Measurements from ENCODE around the gene ERGIC1. TPM values are rescaled to one million over a fixed set of nuclear protein-coding genes. Genes with fewer than 3 reads are reported as not detected.
A peak's percentile ranks its signal among the peaks of the same experiment; 100 is the strongest.

The ERGIC1 gene
- total RNA-seq, 8 experiments from 2014 or later = 31.7 to 98.4 (median 57.7) TPM

DNA sequence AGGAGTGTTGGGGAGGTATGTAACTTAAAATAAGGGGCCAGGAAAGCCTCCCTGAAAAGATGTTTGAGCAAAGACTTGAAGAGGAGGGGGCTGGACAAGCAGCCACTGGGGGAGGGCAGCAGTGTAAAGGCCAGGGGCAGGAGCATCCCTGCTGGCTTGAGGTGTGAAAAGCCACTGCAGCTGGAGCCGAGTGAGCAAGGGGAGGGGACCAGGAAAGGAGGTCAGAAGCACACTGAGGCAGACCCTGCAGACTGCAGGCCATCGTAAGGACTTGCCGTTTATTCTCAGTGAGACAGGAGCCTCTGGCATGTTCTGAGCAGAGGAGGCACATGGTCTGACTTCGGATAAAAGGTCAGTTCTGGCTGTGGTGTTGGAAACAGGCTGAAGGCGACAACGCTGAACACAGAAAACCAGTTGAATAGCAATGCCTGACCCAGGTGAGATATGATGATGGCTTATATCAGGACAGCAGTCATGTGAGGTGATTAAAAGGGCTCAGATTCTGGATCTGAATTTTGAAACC is 10.2 kb upstream of the ERGIC1 start:
- ATAC-seq (replicated peaks in 6 of 8) = no peak
- Histone ChIP-seq H3K4me1 (replicated peaks in 1 of 2) (no peaks in the 10 kb centered on the region), H3K4me3 (no peak overlapping the region), H3K27ac (no peak overlapping the region)
- in situ Hi-C loops (cut with MboI; ENCODE audit: low pct_unique_long_range_greater_than_20kb in 2 of 9, low sequenced_read_pairs in 9 of 9, unreplicated experiment in 9 of 9) = no loop called here
- 0 to 87% (median 39%) methylated on average over 1 to 6 of the region's 6 CpGs; no CpG with 5 or more reads in 2 of the 10 experiments for WGBS, 10 experiments

DNA sequence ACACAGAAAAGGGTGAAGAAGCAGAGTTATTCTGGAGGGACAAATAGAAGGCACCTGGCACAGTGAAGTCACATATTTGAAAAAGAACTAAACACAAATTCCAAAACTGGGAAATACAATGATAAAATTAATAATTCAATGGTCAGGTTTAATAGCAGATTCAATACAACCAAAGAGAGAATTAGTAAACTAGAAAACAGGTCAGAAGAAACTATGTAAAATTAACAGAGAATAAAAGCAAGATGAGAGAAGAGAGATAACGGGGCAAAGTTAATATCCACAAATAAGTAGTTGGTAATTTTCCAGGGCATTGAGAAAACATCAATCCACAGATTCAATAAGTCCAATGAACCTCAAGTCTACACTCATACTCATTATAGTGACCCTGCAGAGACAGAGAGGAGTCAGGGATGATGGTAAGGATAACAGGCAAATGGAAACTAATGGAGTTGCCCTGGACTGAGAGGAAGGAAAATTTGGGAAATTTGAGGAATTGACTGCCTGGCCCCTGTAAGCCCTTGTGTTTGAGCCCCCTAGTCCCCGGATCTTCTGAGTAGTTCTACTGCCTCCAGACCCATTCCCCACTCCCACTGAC is 8.3 kb upstream of the ERGIC1 start:
- Histone ChIP-seq H3K4me1 (replicated peaks in 1 of 2) (no peaks in the 10 kb centered on the region), H3K27ac (no peak overlapping the region), H3K4me3 (no peak overlapping the region)
- ATAC-seq (replicated peaks in 6 of 8) = no peak
- in situ Hi-C loops (cut with MboI; ENCODE audit: low pct_unique_long_range_greater_than_20kb in 2 of 9, low sequenced_read_pairs in 9 of 9, unreplicated experiment in 9 of 9) = no loop called here
- 0 to 75% (median 45%) methylated on average over 1 to 2 of the region's 2 CpGs for WGBS, 10 experiments

DNA sequence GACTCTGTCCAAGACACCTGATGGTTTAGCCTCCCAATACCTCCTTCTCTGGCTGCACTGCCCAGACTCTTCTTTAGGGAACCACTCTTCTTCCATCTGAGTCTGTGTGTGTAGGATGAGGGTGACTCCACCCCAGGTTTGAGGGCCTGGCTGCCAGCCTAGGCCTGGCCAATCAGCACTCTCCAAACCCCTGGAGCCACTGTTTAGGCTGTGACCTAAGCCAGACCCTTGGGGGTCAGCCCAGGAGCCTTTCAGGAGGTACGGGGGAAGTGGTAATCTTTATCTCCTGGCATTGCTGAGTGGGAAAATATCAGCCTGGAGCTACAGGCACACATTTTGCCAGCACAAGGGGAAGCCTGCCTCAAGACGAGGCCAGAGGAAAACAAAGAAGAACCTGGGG is 6.2 kb upstream of the ERGIC1 start:
- WGBS, 10 experiments = 33 to 89% (median 63%) methylated on average over 1 to 2 of the region's 2 CpGs; no CpG with 5 or more reads in 3 of the 10 experiments
- no peak overlapping the region for H3K27ac ChIP-seq
- no peak for ATAC-seq (replicated peaks in 6 of 8)
- H3K4me3 ChIP-seq = no peak overlapping the region
- no peaks in the 10 kb centered on the region for H3K4me1 ChIP-seq (replicated peaks in 1 of 2)
- in situ Hi-C loops (cut with MboI; ENCODE audit: low pct_unique_long_range_greater_than_20kb in 2 of 9, low sequenced_read_pairs in 9 of 9, unreplicated experiment in 9 of 9) = no loop called here

DNA sequence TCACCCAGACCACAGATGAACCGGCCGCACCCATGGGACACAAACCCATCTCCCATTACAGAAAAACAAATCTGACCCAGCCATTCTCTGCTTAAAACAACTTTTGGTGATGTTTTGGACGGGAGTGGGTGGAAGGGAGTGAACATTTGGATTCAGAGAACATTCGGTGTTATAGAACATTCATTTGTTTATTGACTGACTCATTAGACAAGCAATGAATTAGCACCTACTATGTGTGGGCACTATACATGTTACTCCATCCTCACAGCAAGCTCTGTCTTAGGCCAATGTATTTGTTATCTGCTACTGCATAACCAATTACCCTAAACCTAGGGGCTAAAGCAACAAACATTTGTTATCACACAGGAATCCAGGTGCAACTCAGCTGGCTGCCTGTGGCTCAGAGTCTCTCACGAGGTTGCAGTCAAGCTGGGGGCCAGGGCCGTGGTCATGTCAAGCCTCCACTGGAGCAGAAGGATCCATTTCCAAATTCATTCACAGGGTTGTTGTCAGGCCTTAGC is 5.1 kb upstream of the ERGIC1 start:
- WGBS, 10 experiments = 20 to 100% (median 66%) methylated on average over 1 to 6 of the region's 6 CpGs; no CpG with 5 or more reads in 2 of the 10 experiments
- in situ Hi-C loops (cut with MboI; ENCODE audit: low pct_unique_long_range_greater_than_20kb in 2 of 9, low sequenced_read_pairs in 9 of 9, unreplicated experiment in 9 of 9) = no loop called here
- ATAC-seq (replicated peaks in 6 of 8) = no peak
- Histone ChIP-seq H3K27ac (no peak overlapping the region), H3K4me1 (replicated peaks in 1 of 2) (no peaks in the 10 kb centered on the region), H3K4me3 (no peak overlapping the region)

DNA sequence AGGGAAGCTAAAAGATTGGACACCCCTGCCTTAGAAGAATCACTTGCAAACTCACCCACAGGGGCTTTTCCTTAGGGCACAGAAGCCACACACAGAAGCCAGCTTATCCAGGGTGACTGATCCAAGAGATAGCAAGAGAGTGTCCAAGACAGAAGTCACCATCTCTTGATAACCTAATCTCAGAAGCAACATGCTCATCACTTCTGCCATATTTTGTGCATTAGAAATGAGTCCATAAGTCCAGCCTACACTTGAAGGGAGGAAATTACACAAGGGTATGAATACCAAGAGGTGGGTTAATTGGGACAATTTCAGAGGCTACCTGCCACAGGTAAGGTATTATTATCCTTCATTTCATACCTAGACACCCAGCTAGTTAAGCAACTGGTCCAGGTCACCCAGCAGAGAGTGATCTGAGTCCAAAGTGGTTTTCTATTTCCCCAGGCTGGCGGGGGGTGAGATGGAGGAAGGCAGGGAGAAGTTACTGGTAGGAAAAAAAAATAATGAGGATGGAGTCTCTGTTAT is 3.7 kb upstream of the ERGIC1 start:
- H3K27ac ChIP-seq = no peak overlapping the region
- no peak overlapping the region for H3K4me3 ChIP-seq
- no peak for ATAC-seq (replicated peaks in 6 of 8)
- in situ Hi-C loops (cut with MboI; ENCODE audit: low pct_unique_long_range_greater_than_20kb in 2 of 9, low sequenced_read_pairs in 9 of 9, unreplicated experiment in 9 of 9) = no loop called here
- H3K4me1 ChIP-seq (replicated peaks in 1 of 2) = peaks cover 2% of the 10 kb centered on the region in 2 donors
- WGBS, 10 experiments = 67 to 100% (median 100%) methylated on average over 1 of the region's 1 CpG; no CpG with 5 or more reads in 4 of the 10 experiments

DNA sequence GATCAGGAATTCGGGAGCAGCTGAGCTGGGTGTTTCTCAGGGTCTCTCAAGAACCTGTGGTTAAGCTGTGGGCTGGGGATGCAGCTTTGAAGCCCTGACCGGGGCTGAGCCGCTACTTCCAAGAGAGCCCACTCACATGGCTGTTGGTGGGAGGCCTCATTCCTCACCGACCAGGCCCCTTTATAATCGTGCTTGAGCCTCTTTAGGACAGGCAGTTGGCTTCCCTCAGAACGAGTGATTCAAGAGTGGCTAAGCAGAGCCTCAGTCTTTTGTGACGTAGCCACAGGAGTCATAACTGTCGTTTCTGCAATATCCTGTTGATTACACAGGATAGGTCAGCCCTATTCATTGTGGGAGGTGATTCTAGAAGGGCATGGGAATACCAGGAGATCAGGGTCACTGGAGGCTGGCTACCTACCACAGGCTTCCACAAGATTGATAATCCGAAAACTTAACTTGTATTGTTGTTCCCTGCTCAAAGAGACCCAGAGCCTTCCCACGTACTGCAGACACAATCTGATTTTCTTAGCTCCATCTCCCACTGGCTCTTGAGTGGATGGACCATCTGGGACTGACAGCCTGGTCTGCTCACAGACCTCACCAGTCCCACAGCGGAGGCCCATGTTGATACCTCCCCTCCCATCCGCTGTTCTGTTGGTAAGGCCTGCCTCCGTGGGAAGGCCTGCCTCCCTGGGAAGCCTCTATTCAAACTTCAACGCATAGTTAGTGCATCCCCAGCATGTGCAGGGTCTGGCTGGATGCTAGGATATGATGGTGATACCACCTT is 3.0 kb upstream of the ERGIC1 start:
- in situ Hi-C loops (cut with MboI; ENCODE audit: low pct_unique_long_range_greater_than_20kb in 2 of 9, low sequenced_read_pairs in 9 of 9, unreplicated experiment in 9 of 9) = no loop called here
- peak in 1 of 8 experiments; percentile 2 for ATAC-seq (replicated peaks in 6 of 8)
- 6 to 100% (median 64%) methylated on average over 1 to 14 of the region's 14 CpGs; no CpG with 5 or more reads in 2 of the 10 experiments for WGBS, 10 experiments
- Histone ChIP-seq H3K27ac (no peak overlapping the region), H3K4me3 (no peak overlapping the region), H3K4me1 (replicated peaks in 1 of 2) (peaks cover 6 to 9% of the 10 kb centered on the region in 2 donors)

DNA sequence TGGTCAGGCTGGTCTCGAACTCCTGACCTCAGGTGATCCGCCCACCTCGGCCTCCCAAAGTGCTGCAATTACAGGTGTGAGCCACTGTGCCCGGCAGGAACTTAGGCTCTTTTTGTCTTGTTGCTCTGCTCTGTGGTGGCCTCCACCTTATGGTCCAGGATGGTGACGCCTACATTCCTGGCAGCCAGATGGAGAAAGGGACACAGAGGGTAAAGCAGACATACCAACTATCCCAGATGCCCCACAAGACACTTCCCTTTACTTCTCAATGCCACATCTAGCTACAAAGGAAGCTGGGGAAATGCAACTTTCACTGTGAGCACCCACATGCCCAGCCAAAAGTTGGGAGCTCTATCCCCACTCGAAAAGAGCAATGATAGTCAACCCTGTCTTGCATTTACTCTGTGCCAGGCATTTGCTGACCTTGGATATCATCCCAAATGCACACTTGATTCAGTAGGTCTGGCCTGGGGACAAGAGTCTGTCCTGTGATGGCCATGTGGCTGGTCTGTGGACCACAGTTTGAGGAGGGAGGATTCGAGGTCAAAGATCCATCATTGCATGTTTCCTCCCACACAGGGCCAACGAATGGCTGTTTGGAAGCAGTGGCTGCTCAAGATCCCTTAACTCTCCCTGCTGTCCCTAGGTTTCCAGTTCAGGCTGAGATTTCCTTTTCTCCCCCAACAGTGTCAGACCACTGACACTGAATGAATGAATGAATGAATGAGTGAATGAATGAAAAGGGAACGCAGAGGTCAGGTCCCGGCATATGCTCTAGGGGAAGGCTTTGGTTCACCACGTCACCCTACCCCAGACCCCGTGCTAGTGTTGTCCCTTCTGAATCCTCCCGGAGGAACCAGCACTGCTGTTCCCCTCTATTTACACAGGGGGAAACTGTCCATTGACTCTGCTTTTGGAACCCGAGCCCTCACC is 1.4 kb upstream of the ERGIC1 start:
- WGBS, 10 experiments = 48 to 100% (median 87%) methylated on average over 1 to 9 of the region's 14 CpGs; no CpG with 5 or more reads in 2 of the 10 experiments
- Histone ChIP-seq H3K4me3 (no peak overlapping the region), H3K27ac (no peak overlapping the region), H3K4me1 (replicated peaks in 1 of 2) (peaks cover 13 to 14% of the 10 kb centered on the region in 2 donors)
- in situ Hi-C loops (cut with MboI; ENCODE audit: low pct_unique_long_range_greater_than_20kb in 2 of 9, low sequenced_read_pairs in 9 of 9, unreplicated experiment in 9 of 9) = no loop called here
- ATAC-seq (replicated peaks in 6 of 8) = no peak

DNA sequence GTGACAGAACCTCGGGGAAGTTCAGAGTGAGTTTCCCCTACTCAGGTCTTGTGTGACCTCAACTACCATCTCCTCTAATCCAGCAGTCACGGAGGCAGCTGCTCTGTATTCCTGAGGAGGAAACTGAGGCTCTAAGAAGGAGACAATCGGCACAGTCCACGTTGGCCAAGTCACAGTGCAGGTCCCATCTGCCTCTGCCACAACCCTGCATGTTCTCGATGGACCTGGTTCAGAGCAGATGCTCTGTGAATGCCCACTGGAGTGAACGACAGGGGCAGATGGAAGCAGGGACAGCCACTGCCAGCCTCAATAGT is 722 bp upstream of the ERGIC1 start:
- no peak overlapping the region for H3K27ac ChIP-seq
- in situ Hi-C loops (cut with MboI; ENCODE audit: low pct_unique_long_range_greater_than_20kb in 2 of 9, low sequenced_read_pairs in 9 of 9, unreplicated experiment in 9 of 9) = no loop called here
- peak overlapping the region in 2 of 5 donors; percentile 67 to 74 for H3K4me3 ChIP-seq
- no peak for ATAC-seq (replicated peaks in 6 of 8)
- peaks cover 17 to 19% of the 10 kb centered on the region in 2 donors for H3K4me1 ChIP-seq (replicated peaks in 1 of 2)
- WGBS, 10 experiments = 30 to 100% (median 78%) methylated on average over 1 to 3 of the region's 6 CpGs; no CpG with 5 or more reads in 6 of the 10 experiments

DNA sequence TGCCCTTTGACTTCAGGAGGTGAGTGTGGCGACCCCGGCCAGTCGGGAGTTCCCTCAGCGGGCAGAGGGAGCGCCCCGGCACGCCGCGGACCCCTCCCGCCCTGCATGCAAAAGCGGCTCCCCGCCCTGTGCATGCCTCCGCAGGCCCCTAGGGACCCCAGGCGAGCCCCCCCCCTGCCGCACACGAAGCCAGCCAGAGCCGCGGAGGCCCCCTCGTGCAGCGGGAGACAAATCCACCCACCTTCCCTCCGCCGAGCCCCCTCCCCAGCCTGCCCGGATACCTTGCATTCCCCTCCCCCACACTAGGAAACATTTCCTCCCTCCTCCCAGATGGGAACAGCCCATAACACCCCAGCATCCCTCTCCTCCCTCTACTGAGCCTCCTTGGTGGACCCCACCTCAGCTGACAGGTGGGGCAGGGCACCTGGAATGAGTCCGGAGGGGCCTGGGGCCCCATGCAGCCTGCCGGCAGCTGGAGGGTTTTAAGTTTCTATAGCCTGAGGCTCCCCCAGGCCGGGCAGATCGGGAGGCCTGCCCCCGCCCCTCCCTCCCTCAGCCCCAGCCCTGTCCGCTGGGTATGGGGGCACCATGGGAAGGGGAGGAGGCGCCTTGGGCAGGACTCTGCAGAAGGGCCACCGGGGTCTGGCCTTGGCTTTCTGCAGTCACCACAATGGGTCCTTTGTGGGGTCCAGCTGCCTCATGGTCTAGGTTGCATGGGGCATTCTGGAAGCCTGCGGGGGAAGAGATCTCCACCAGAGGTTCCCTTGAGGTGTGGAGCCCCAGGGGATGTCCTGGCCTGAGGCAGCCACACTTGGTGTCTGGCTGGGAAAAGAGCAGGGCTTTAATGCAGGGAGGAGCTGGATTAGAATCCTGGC is 601 bp downstream of the ERGIC1 start:
- in situ Hi-C loops (cut with MboI; ENCODE audit: low pct_unique_long_range_greater_than_20kb in 2 of 9, low sequenced_read_pairs in 9 of 9, unreplicated experiment in 9 of 9) = no loop called here
- Histone ChIP-seq H3K4me3 (peak overlapping the region; percentile 58 to 74 (median 64)), H3K4me1 (replicated peaks in 1 of 2) (peaks cover 17 to 19% of the 10 kb centered on the region in 2 donors), H3K27ac (peak overlapping the region; percentile 48 to 67)
- 7% methylated on average over 2 of the region's 32 CpGs; no CpG with 5 or more reads in 9 of the 10 experiments for WGBS, 10 experiments
- ATAC-seq (replicated peaks in 6 of 8) = peak; percentile 41 to 77 (median 68)

DNA sequence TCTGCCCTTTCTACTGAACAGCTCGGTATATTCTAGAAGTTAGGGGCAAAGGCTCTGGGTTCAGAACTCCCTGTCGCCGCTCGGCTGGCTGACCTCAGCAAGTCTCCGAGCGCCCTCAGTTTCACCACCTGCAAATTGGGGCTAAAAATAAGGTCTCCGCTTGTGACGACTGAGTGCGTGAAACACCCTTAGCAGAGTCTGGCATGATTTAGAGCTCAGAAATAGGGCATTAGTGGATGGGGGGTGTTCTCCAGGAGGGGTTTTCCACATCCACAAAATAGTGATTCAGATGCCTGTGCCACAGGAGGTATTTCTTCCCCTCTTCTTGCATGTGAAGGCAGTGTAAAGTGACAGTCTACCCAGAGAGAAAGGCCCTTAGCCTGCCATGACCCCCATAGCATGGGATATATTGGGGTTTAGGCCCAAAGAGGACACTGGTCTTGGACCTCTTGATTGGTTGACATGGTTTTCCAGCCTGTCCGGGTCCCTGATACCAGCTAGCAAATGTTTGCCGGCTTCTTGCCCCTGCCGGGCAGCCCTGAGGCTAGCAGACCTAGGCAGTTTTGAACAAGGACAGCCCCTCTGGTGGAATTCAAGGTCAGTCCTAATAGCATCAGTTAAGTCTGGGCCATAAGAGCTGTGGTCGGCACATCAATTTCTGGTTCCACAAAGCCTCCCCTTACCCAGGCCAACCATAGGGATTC is 1.4 kb downstream of the ERGIC1 start:
- 16 to 87% (median 50%) methylated on average over 2 to 8 of the region's 13 CpGs; no CpG with 5 or more reads in 3 of the 10 experiments for WGBS, 10 experiments
- ATAC-seq (replicated peaks in 6 of 8) = no peak
- H3K4me1 ChIP-seq (replicated peaks in 1 of 2) = peaks cover 17 to 19% of the 10 kb centered on the region in 2 donors
- in situ Hi-C loops (cut with MboI; ENCODE audit: low pct_unique_long_range_greater_than_20kb in 2 of 9, low sequenced_read_pairs in 9 of 9, unreplicated experiment in 9 of 9) = no loop called here
- H3K27ac ChIP-seq = no peak overlapping the region
- peak overlapping the region; percentile 58 to 74 (median 64) for H3K4me3 ChIP-seq

DNA sequence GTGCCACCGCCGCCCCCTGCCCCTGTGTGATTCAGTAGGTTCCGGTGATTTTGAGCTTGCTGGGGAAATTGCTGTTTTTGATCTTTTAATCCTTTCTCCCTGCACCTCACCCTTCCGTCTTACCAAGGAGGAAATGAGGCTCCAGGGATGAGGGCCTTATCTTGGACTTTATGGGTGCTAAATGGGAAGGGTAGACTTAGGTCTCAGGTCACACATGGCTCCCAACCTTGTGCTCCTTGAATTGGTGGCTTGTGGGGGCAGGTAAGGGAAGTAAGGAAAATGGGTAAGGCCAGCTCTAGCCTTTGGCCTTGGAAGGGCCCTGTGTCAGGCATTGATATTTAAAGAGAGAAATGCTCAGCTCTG is 1.9 kb downstream of the ERGIC1 start:
- Histone ChIP-seq H3K27ac (no peak overlapping the region), H3K4me3 (no peak overlapping the region), H3K4me1 (replicated peaks in 1 of 2) (peaks cover 17 to 19% of the 10 kb centered on the region in 2 donors)
- WGBS, 10 experiments = 33 to 92% methylated on average over 2 to 3 of the region's 4 CpGs; no CpG with 5 or more reads in 8 of the 10 experiments
- in situ Hi-C loops (cut with MboI; ENCODE audit: low pct_unique_long_range_greater_than_20kb in 2 of 9, low sequenced_read_pairs in 9 of 9, unreplicated experiment in 9 of 9) = no loop called here
- ATAC-seq (replicated peaks in 6 of 8) = no peak

All from motor neuron (in vitro differentiated cells).